HG02973 (cell line): ENCODE measurements around the gene COL18A1.
"Not testable (repeated sequence)": the region's sequence is repeated elsewhere in the genome, so short reads cannot be mapped to it uniquely, and the experiment has no call there.

Experiments used
- ATAC-seq: cut with Tn5 transposase; IDR thresholded peaks from one replicate; pipeline ENCODE4 v1.9.1; 2021; ENCODE audit warnings: moderate library complexity; ENCODE audit not compliant: unreplicated experiment

COL18A1 gene

GRCh38 chr21:45501081-45502005, 96.4 kb downstream of the COL18A1 start:
- ATAC-seq = not testable (repeated sequence)

DNA sequence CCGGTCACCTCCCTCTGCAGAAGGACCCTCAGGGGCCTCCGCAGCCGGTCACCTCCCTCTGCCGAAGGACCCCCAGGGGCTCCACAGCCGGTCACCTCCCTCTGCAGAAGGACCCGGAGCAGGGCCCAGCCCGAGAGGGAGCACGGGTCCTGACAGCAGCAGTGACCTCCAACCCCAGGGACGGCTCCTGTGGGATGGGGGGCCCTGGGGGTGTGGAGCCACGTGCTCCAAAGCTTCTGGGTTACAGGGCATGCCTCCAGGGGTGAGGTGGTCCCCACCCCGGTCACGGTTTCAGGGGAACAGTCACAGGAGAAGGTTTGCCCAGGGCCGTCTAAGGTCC, 97.0 kb downstream of the COL18A1 start:
- ATAC-seq = no peak

GRCh38 chr21:45502600-45502999, 97.6 kb downstream of the COL18A1 start:
- no peak for ATAC-seq

DNA sequence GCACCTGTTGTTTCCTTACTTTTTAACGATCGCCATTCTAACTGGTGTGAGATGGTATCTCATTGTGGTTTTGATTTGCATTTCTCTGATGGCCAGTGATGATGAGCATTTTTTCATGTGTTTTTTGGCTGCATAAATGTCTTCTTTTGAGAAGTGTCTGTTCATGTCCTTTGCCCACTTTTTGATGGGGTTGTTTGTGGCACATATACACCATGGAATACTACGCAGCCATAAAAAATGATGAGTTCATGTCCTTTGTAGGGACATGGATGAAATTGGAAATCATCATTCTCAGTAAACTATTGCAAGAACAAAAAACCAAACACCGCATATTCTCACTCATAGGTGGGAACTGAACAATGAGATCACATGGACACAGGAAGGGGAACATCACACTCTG, 98.3 kb downstream of the COL18A1 start:
- not testable (repeated sequence) for ATAC-seq

DNA sequence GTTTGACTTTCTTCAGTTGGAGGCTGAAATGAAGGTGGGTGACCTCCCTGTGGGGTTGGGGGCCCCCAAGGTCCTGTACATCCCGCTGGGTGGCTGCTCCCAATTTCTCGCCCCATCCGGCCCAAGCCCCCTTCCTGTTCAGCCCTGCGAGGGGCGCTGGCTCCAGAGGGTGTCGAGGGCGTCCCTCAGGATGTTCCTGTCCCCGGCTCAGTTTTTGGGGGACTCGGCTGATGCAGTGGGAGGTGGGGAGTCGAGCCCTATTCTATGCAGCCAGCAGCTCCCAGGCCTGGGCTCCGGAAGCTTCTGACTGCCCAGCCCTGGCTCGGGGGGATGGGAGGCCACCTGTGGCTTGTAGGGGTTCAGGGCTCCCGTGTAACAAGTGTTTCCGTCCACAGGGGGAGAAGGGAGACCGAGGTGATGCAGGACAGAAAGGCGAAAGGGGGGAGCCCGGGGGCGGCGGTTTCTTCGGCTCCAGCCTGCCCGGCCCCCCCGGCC, 99.1 kb downstream of the COL18A1 start:
- ATAC-seq = no peak

DNA sequence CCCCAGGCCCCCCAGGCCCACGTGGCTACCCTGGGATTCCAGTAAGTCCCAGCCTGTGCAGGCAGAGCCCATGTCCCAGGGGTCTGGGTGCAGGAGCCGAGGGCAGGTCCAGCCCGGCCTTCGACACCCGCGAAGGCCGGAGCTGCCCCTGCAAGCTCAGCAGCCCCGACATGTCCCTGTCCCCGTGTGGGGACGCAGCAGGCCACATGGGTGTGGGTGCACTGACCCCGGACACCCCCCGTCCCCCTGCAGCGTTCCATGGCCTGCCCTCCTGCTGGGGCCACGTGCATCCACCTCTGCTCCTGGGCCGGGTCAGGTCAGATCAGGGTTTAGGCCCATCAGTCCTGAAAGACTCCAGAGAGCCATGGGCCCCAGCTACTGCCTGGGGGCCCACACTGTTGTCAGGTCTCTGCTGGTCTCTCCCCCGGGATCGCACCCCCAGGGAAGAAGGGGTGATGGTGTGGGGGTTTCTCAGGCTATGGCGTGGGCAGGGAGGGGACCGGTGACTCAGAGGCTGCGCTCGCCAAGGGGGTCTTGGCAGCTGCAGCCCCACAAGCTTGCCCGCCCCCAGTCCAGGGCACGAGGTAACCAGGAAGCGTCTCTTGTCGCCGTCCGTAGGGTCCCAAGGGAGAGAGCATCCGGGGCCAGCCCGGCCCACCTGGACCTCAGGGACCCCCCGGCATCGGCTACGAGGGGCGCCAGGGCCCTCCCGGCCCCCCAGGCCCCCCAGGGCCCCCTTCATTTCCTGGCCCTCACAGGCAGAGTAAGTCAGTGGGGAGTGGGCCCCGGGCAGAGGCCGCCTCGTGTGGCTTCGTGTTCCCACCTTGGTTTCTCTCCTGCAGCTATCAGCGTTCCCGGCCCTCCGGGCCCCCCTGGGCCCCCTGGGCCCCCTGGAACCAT, 99.8 kb downstream of the COL18A1 start:
- no peak for ATAC-seq

DNA sequence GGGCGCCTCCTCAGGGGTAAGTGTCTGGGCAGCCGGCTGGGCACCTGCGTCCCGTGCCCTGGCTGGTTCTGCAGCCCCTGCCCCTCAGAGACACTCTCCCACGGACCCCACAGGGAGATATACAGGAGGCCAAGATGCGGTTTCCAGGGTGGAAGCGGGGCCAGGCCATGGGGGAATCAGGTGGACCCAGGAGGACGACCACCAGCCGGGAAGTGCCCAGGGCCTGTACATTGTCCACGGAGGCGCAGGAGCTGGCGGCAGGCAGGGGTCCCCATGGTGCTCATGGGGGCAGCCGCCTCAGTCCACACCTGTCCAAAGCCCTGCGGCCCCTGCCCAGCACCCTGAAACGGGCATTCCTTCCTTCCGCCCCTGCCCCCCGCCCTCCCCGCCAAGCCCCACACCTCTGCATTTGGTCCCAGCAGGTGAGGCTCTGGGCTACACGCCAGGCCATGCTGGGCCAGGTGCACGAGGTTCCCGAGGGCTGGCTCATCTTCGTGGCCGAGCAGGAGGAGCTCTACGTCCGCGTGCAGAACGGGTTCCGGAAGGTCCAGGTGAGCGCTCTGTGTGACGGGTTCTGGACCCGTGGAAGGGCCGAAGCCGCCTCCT, 100.6 kb downstream of the COL18A1 start:
- ATAC-seq = no peak

- no peak for ATAC-seq
These were observed 101.4 kb downstream of the COL18A1 start for GRCh38 chr21:45506241-45506817.

DNA sequence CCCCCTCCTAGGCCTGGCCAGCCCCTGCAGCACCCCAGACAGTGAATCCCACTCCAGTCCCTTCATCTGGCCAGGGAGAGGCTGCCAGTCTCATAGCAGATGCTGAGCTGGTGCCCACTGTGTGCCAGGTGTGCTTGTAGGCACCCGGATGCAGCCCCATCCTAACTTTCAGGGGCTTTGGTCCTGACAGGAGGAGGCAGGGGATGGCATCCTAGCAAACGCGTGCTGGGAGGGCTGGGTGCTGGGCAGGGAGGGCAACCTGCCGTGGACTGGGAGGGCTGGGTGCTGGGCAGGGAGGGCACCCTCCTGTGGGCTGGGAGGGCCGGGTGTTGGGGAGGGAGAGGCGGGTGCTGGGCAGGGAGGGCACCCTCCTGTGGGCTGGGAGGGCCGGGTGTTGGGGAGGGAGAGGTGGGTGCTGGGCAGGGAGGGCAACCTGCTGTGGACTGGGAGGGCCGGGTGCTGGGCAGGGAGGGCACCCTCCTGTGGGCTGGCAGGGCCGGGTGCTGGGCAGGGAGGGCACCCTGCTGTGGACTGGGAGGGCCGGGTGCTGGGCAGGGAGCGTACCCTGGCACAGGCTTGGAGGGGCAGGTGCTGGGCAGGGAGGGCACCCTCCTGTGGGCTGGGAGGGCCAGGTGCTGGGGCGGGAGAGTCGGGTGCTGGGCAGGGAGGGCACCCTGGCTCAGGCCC, 102.0 kb downstream of the COL18A1 start:
- ATAC-seq = no peak

- ATAC-seq = no peak
These were observed 102.5 kb downstream of the COL18A1 start for GRCh38 chr21:45507523-45507875.

DNA sequence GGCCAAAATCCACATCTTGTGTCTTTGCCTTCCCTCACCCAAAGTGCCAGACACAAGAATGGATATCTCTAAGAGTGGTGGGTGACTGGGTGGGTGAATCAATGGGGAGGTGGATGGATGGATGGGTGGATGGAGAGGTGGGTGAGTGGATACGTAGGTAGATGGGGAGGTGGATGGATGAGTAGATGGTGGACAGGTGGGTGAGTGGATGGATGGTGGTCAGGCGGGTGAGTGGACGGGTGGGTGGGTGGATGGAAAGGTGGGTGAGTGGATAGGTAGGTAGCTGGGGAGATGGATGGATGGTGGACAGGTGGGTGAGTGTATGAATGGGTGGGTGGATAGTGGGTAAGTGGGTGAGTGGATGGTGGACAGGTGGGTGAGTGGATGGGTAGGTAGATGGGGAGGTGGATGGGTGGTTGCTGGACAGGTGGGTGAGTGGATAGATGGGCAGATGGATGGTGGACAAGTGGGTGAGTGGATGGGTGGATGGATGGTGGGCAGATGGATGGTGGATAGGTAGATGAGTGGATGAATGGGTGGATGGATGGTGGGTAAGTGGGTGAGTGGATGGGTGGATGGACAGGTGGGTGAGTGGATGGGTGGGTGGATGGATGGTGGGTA, 103.0 kb downstream of the COL18A1 start:
- ATAC-seq = no peak

DNA sequence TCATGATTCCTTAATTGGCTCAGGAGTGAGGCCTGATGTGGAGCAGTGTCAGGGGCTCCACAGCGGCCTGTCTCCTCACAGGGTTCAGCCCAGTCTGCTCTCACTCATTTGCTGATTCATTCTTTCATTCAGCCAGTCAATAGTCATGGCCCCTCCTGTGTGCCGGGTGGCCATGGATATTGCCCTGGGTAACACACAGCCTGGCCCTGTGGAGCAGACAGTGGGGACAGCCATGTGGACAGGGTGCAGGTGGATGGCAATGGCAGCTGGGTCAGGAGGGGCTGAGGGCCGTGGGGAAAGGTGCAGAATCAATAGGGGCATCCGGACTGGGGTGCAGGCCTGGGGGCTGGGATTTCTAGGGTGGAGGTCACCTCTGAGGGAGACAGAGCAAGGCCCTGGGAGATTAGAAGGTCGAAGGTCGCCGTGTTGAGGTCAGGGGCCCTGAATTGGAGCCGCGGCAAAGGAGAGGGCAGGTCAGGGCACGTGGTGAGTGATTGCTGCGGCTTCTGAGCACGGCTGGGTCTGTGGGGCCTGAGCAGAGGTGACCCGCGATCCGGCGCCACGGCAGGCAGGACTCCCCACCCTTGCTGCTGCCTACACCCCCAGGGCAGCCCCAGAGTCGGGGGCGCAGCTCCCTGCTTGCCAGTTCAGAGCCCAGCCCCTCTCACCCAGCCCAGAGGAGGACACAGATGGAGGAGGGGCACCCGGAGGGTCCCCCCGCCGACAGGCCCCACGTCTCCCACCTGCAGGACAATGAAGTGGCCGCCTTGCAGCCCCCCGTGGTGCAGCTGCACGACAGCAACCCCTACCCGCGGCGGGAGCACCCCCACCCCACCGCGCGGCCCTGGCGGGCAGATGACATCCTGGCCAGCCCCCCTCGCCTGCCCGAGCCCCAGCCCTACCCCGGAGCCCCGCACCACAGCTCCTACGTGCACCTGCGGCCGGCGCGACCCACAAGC, 103.9 kb downstream of the COL18A1 start:
- ATAC-seq = no peak

DNA sequence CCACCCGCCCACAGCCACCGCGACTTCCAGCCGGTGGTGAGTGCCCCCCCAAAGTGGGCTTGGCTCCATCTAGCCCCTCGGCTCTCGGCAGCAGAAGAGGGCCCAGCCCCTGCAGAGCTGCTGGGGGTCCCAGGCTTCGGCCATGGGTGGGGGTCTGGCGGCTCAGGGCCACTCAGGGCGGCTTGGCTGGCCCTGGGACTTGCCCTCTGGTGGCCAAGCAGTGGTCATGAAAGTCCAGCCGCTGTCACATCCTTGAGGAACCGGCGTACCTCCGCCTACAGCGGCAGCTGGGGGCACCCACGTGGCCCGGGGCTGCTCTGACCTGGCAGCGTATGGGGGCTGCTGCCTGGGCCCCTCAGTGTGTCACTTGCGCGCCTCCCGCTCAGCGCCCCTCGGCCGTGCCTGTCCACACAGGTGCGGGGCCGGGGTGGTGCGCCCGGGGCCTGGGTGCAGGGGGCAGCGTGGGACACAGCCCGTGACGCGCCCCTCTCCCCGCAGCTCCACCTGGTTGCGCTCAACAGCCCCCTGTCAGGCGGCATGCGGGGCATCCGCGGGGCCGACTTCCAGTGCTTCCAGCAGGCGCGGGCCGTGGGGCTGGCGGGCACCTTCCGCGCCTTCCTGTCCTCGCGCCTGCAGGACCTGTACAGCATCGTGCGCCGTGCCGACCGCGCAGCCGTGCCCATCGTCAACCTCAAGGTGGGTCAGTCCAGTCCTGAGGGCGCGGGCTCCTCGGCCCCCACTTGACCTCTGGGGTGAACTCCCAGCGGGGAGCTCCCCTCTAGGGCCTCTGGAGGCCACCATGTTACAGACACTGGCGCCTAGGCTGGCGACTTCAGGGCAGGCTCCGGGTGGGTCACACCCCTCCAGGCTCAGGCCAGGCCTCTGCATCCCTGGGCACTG, 104.9 kb downstream of the COL18A1 start:
- no peak for ATAC-seq

GRCh38 chr21:45510466-45510955, 105.5 kb downstream of the COL18A1 start:
- no peak for ATAC-seq

DNA sequence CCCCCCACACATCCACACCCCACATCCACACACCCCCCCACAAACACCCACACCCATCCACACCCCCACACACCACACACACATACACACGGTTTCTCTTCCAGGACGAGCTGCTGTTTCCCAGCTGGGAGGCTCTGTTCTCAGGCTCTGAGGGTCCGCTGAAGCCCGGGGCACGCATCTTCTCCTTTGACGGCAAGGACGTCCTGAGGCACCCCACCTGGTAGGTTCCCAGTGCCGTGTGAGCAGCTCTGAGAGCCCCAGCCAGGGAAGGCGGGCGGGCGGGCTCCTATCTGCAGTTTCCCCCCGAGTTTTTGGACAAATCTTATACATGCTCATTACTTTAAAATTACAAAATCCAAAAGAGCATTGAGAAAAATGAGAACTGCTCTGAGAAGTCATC, 106.0 kb downstream of the COL18A1 start:
- ATAC-seq = no peak

GRCh38 chr21:45511661-45512431, 106.9 kb downstream of the COL18A1 start:
- no peak for ATAC-seq

DNA sequence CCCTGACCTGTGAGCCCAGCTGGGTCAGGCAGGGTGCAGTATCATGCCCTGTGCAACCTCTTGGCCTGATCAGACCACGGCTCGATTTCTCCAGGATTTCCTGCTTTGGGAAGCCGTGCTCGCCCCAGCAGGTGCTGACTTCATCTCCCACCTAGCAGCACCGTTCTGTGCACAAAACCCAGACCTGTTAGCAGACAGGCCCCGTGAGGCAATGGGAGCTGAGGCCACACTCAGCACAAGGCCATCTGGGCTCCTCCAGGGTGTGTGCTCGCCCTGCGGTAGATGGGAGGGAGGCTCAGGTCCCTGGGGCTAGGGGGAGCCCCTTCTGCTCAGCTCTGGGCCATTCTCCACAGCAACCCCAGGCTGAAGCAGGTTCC, 107.6 kb downstream of the COL18A1 start:
- no peak for ATAC-seq
